Measurements from ENCODE around the gene IQSEC1. TPM values are rescaled to one million over a fixed set of nuclear protein-coding genes. Genes with fewer than 3 reads are reported as not detected.

The IQSEC1 gene
- total RNA-seq, 1 donor from 2014 or later, result 27.1 TPM

- Histone ChIP-seq H3K9me3 (ENCODE audit: control insufficient read depth in 3 of 3, low read length in 3 of 3) (no peaks in the 10 kb centered on the region), H3K4me3 (ENCODE audit: low read length in 3 of 3) (no peak overlapping the region), H3K9ac (ENCODE audit: low read depth in 1 of 3, low read length in 3 of 3) (no peak overlapping the region), H3K27me3 (ENCODE audit: control insufficient read depth in 3 of 3, insufficient read depth in 3 of 3, low read length in 3 of 3) (peaks cover 4 to 5% (median 5%) of the 10 kb centered on the region in 3 donors), H3K36me3 (ENCODE audit: control insufficient read depth in 3 of 3, insufficient read depth in 3 of 3, low read length in 3 of 3) (no peaks in the 10 kb centered on the region), H3K4me1 (ENCODE audit: control insufficient read depth in 3 of 3, insufficient read depth in 3 of 3, low read length in 3 of 3) (peaks cover 13 to 26% (median 23%) of the 10 kb centered on the region in 3 donors), H3K27ac (ENCODE audit: low read depth, low read length) (no peak overlapping the region)
Observed at GRCh38 chr3:13114811-13115575, 41.8 kb upstream of the IQSEC1 start.

- peaks cover 4 to 5% (median 5%) of the 10 kb centered on the region in 3 donors for H3K27me3 ChIP-seq (ENCODE audit: control insufficient read depth in 3 of 3, insufficient read depth in 3 of 3, low read length in 3 of 3)
- H3K4me1 ChIP-seq (ENCODE audit: control insufficient read depth in 3 of 3, insufficient read depth in 3 of 3, low read length in 3 of 3), result peaks cover 13 to 26% (median 23%) of the 10 kb centered on the region in 3 donors
- H3K9me3 ChIP-seq (ENCODE audit: control insufficient read depth in 3 of 3, low read length in 3 of 3), result no peaks in the 10 kb centered on the region
- no peaks in the 10 kb centered on the region for H3K36me3 ChIP-seq (ENCODE audit: control insufficient read depth in 3 of 3, insufficient read depth in 3 of 3, low read length in 3 of 3)
- H3K27ac ChIP-seq (ENCODE audit: low read depth, low read length), result no peak overlapping the region
- no peak overlapping the region for H3K4me3 ChIP-seq (ENCODE audit: low read length in 3 of 3)
- H3K9ac ChIP-seq (ENCODE audit: low read depth in 1 of 3, low read length in 3 of 3), result no peak overlapping the region
Observed at GRCh38 chr3:13113346-13114330, 40.4 kb upstream of the IQSEC1 start.

GRCh38 chr3:13112521-13113345 lies 39.5 kb upstream of the IQSEC1 start:
- peak overlapping the region; percentile 30 for H3K27ac ChIP-seq (ENCODE audit: low read depth, low read length)
- H3K9ac ChIP-seq (ENCODE audit: low read depth in 1 of 3, low read length in 3 of 3), result peak overlapping the region in 1 of 3 donors; percentile 54
- peaks cover 13 to 26% (median 23%) of the 10 kb centered on the region in 3 donors for H3K4me1 ChIP-seq (ENCODE audit: control insufficient read depth in 3 of 3, insufficient read depth in 3 of 3, low read length in 3 of 3)
- peaks cover 4 to 5% (median 5%) of the 10 kb centered on the region in 3 donors for H3K27me3 ChIP-seq (ENCODE audit: control insufficient read depth in 3 of 3, insufficient read depth in 3 of 3, low read length in 3 of 3)
- no peaks in the 10 kb centered on the region for H3K9me3 ChIP-seq (ENCODE audit: control insufficient read depth in 3 of 3, low read length in 3 of 3)
- H3K36me3 ChIP-seq (ENCODE audit: control insufficient read depth in 3 of 3, insufficient read depth in 3 of 3, low read length in 3 of 3), result no peaks in the 10 kb centered on the region
- no peak overlapping the region for H3K4me3 ChIP-seq (ENCODE audit: low read length in 3 of 3)

- H3K9me3 ChIP-seq (ENCODE audit: control insufficient read depth in 3 of 3, low read length in 3 of 3), result no peaks in the 10 kb centered on the region
- H3K9ac ChIP-seq (ENCODE audit: low read depth in 1 of 3, low read length in 3 of 3), result peak overlapping the region in 1 of 3 donors; percentile 54
- H3K4me1 ChIP-seq (ENCODE audit: control insufficient read depth in 3 of 3, insufficient read depth in 3 of 3, low read length in 3 of 3), result peaks cover 13 to 26% (median 23%) of the 10 kb centered on the region in 3 donors
- H3K27ac ChIP-seq (ENCODE audit: low read depth, low read length), result peak overlapping the region; percentile 30
- H3K36me3 ChIP-seq (ENCODE audit: control insufficient read depth in 3 of 3, insufficient read depth in 3 of 3, low read length in 3 of 3), result no peaks in the 10 kb centered on the region
- H3K4me3 ChIP-seq (ENCODE audit: low read length in 3 of 3), result no peak overlapping the region
- H3K27me3 ChIP-seq (ENCODE audit: control insufficient read depth in 3 of 3, insufficient read depth in 3 of 3, low read length in 3 of 3), result peaks cover 4 to 5% (median 5%) of the 10 kb centered on the region in 3 donors
Observed at GRCh38 chr3:13111873-13112520, 38.8 kb upstream of the IQSEC1 start.

- peak overlapping the region in 1 of 3 donors; percentile 22 for H3K4me3 ChIP-seq (ENCODE audit: low read length in 3 of 3)
- no peak overlapping the region for H3K27ac ChIP-seq (ENCODE audit: low read depth, low read length)
- peaks cover 4 to 5% (median 5%) of the 10 kb centered on the region in 3 donors for H3K27me3 ChIP-seq (ENCODE audit: control insufficient read depth in 3 of 3, insufficient read depth in 3 of 3, low read length in 3 of 3)
- H3K9me3 ChIP-seq (ENCODE audit: control insufficient read depth in 3 of 3, low read length in 3 of 3), result no peaks in the 10 kb centered on the region
- H3K4me1 ChIP-seq (ENCODE audit: control insufficient read depth in 3 of 3, insufficient read depth in 3 of 3, low read length in 3 of 3), result peaks cover 13 to 26% (median 23%) of the 10 kb centered on the region in 3 donors
- no peaks in the 10 kb centered on the region for H3K36me3 ChIP-seq (ENCODE audit: control insufficient read depth in 3 of 3, insufficient read depth in 3 of 3, low read length in 3 of 3)
- peak overlapping the region in 1 of 3 donors; percentile 54 for H3K9ac ChIP-seq (ENCODE audit: low read depth in 1 of 3, low read length in 3 of 3)
Observed at GRCh38 chr3:13111173-13111872, 38.1 kb upstream of the IQSEC1 start.

- peak overlapping the region in 1 of 3 donors; percentile 50 for H3K9ac ChIP-seq (ENCODE audit: low read depth in 1 of 3, low read length in 3 of 3)
- no peak overlapping the region for H3K4me3 ChIP-seq (ENCODE audit: low read length in 3 of 3)
- H3K36me3 ChIP-seq (ENCODE audit: control insufficient read depth in 3 of 3, insufficient read depth in 3 of 3, low read length in 3 of 3), result no peaks in the 10 kb centered on the region
- no peaks in the 10 kb centered on the region for H3K9me3 ChIP-seq (ENCODE audit: control insufficient read depth in 3 of 3, low read length in 3 of 3)
- peaks cover 13 to 26% (median 23%) of the 10 kb centered on the region in 3 donors for H3K4me1 ChIP-seq (ENCODE audit: control insufficient read depth in 3 of 3, insufficient read depth in 3 of 3, low read length in 3 of 3)
- H3K27me3 ChIP-seq (ENCODE audit: control insufficient read depth in 3 of 3, insufficient read depth in 3 of 3, low read length in 3 of 3), result peaks cover 4 to 5% (median 5%) of the 10 kb centered on the region in 3 donors
- no peak overlapping the region for H3K27ac ChIP-seq (ENCODE audit: low read depth, low read length)
Observed at GRCh38 chr3:13110678-13111116, 37.5 kb upstream of the IQSEC1 start.

- Histone ChIP-seq H3K27ac (ENCODE audit: low read depth, low read length) (no peak overlapping the region), H3K4me1 (ENCODE audit: control insufficient read depth in 3 of 3, insufficient read depth in 3 of 3, low read length in 3 of 3) (peaks cover 13 to 26% (median 23%) of the 10 kb centered on the region in 3 donors), H3K9me3 (ENCODE audit: control insufficient read depth in 3 of 3, low read length in 3 of 3) (no peaks in the 10 kb centered on the region), H3K4me3 (ENCODE audit: low read length in 3 of 3) (no peak overlapping the region), H3K36me3 (ENCODE audit: control insufficient read depth in 3 of 3, insufficient read depth in 3 of 3, low read length in 3 of 3) (no peaks in the 10 kb centered on the region), H3K27me3 (ENCODE audit: control insufficient read depth in 3 of 3, insufficient read depth in 3 of 3, low read length in 3 of 3) (peaks cover 4 to 5% (median 5%) of the 10 kb centered on the region in 3 donors), H3K9ac (ENCODE audit: low read depth in 1 of 3, low read length in 3 of 3) (no peak overlapping the region)
Observed at GRCh38 chr3:13109516-13109915, 36.3 kb upstream of the IQSEC1 start.

- Histone ChIP-seq H3K27ac (ENCODE audit: low read depth, low read length) (no peak overlapping the region), H3K9me3 (ENCODE audit: control insufficient read depth in 3 of 3, low read length in 3 of 3) (no peaks in the 10 kb centered on the region), H3K4me1 (ENCODE audit: control insufficient read depth in 3 of 3, insufficient read depth in 3 of 3, low read length in 3 of 3) (peaks cover 13 to 26% (median 23%) of the 10 kb centered on the region in 3 donors), H3K4me3 (ENCODE audit: low read length in 3 of 3) (no peak overlapping the region), H3K27me3 (ENCODE audit: control insufficient read depth in 3 of 3, insufficient read depth in 3 of 3, low read length in 3 of 3) (peaks cover 4 to 5% (median 5%) of the 10 kb centered on the region in 3 donors), H3K36me3 (ENCODE audit: control insufficient read depth in 3 of 3, insufficient read depth in 3 of 3, low read length in 3 of 3) (no peaks in the 10 kb centered on the region), H3K9ac (ENCODE audit: low read depth in 1 of 3, low read length in 3 of 3) (no peak overlapping the region)
Observed at GRCh38 chr3:13108861-13109260, 35.6 kb upstream of the IQSEC1 start.
